ENCODE data around the gene EHD4. TPM values are rescaled to one million over a fixed set of nuclear protein-coding genes. Genes with fewer than 3 reads are reported as not detected.

Gene EHD4
- polyA plus RNA-seq, 1 of the 3 experiments (the other 2 are of a cell fraction): 17.5 TPM

DNA sequence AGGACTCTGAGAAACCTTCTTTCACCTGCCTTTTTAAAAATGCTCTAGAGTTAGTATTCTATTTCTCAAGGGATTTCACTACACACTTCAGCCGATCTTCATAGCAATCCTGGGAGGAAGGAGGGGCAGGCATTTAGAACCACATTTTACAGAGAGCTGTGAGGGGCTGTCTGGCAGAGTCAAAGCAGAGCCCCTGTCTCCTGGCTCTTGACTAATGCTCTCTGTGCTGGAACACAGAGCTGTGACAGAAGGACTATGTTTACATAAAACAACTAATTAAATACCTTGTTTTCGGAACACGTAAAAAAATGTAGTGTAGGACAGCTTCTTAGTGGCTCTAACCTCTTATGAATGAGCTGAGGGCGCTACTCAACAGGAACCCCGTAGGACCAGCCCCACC is 70.9 kb downstream of the EHD4 start:
- no peak overlapping the region for H3K4me3 ChIP-seq (ENCODE audit: low read depth in 2 of 2, low read length in 1 of 2)
- no peak overlapping the region for H2AFZ ChIP-seq (ENCODE audit: low read depth)
- CTCF ChIA-PET: interaction anchor here (1.5 to 5.9 kb wide), 5 partner anchors 8 to 298 kb away, joined by 4 to 77 read pairs (median 52); partner anchors contain the start of genes MAPKBP1 and SPTBN5
- no peaks in the 10 kb centered on the region for H3K27me3 ChIP-seq (ENCODE audit: insufficient read depth)
- WGBS (ENCODE audit: low lambda C conversion rate): 94% methylated on average over 5 of the region's 5 CpGs
- no peak for TF ChIP-seq EZH2phosphoT487 (IDR thresholded peaks at IDR 0.05; ENCODE audit: borderline replicate concordance, low read depth)
- TF ChIP-seq TAF1 (IDR thresholded peaks at IDR 0.05; ENCODE audit: borderline replicate concordance, low read depth, low read length): no peak
- no peak for TF ChIP-seq EP300 (IDR thresholded peaks at IDR 0.05; ENCODE audit: borderline replicate concordance in 1 of 2, low read depth in 1 of 2, low read length in 1 of 2)
- no peak for TF ChIP-seq TEAD4 (IDR thresholded peaks at IDR 0.05; ENCODE audit: borderline replicate concordance, insufficient read depth)
- TF ChIP-seq, protein P1, sequence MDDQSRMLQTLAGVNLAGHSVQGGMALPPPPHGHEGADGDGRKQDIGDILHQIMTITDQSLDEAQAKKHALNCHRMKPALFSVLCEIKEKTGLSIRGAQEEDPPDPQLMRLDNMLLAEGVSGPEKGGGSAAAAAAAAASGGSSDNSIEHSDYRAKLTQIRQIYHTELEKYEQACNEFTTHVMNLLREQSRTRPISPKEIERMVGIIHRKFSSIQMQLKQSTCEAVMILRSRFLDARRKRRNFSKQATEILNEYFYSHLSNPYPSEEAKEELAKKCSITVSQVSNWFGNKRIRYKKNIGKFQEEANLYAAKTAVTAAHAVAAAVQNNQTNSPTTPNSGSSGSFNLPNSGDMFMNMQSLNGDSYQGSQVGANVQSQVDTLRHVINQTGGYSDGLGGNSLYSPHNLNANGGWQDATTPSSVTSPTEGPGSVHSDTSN (IDR thresholded peaks at IDR 0.05): no peak
- TF ChIP-seq GABPA (IDR thresholded peaks at IDR 0.05; ENCODE audit: low read depth): no peak
- no peak for TF ChIP-seq RFX5 (IDR thresholded peaks at IDR 0.05; ENCODE audit: low read length)
- no peak overlapping the region for H3K4me2 ChIP-seq
- POLR2A ChIA-PET: no interaction called here
- no peaks in the 10 kb centered on the region for H3K79me2 ChIP-seq (ENCODE audit: insufficient read depth)
- H3K9me2 ChIP-seq: no peaks in the 10 kb centered on the region
- no peak for DNase-seq
- H4K20me1 ChIP-seq (ENCODE audit: insufficient read depth): no peaks in the 10 kb centered on the region
- peaks cover 0 to 19% of the 10 kb centered on the region in 2 experiments; a peak in 1 of 4 replicates for H3K4me1 ChIP-seq (ENCODE audit: control insufficient read depth in 1 of 2, insufficient read depth in 2 of 2, low read depth in 1 of 2, low read length in 1 of 2)
- H3K36me3 ChIP-seq (replicated peaks in 1 of 2; ENCODE audit: control insufficient read depth in 1 of 2, insufficient read depth in 2 of 2, low read length in 1 of 2): peaks cover 12 to 14% of the 10 kb centered on the region in 2 experiments
- no peaks in the 10 kb centered on the region for H3K9me3 ChIP-seq
- H3K27ac ChIP-seq (ENCODE audit: low read depth in 2 of 2, low read length in 1 of 2): no peak overlapping the region
- peaks cover 11% of the 10 kb centered on the region for H3F3A ChIP-seq (replicated peaks; ENCODE audit: insufficient read depth)
- H3K9ac ChIP-seq: no peak overlapping the region

DNA sequence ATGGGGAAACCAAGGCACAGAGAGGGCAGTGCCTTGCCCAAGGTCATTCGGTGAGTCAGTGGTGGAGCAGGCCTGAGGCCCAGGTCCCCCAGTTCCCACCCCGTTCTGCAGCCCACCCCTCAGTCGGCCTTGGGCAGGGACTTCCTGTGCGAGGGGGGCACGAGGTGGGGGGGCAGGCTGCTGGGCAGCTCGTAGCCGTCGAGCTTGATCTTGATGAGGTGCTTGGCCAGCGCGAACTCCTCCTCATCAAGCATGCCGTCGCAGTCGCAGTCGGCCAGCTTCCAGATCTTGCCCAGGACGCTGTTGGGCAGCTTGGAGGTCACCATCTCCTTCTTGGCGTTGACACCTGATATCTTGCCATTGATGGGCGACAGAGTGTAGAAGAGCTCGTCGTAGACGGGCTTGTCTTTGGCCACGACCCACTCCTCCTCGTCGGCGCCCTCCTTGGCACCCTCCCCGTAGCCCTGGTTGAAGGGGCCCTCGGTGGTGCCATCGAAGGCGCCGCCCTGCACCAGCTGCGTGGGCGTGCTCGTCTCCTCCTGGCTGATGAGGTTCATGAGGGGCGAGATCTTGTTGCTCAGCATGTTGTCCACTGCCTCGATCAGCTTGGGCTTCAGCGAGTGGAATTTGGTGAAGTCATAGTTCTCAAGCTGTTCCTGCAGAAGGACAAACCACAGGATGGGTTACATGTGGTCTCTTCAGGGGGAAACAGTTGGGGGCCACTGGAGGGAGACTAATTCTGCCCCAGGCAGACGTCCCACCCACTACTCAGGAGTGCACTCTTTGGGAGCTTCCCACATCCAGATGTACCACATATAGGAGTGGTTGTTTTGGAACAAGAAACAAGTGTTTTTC is 71.6 kb downstream of the EHD4 start:
- peaks cover 11% of the 10 kb centered on the region for H3F3A ChIP-seq (replicated peaks; ENCODE audit: insufficient read depth)
- H3K4me3 ChIP-seq (ENCODE audit: low read depth in 2 of 2, low read length in 1 of 2): no peak overlapping the region
- peaks cover 9 to 12% of the 10 kb centered on the region in 2 experiments for H3K36me3 ChIP-seq (replicated peaks in 1 of 2; ENCODE audit: control insufficient read depth in 1 of 2, insufficient read depth in 2 of 2, low read length in 1 of 2)
- H3K9ac ChIP-seq: no peak overlapping the region
- no peaks in the 10 kb centered on the region for H4K20me1 ChIP-seq (ENCODE audit: insufficient read depth)
- H3K9me3 ChIP-seq: no peaks in the 10 kb centered on the region
- no peak overlapping the region for H2AFZ ChIP-seq (ENCODE audit: low read depth)
- no peak overlapping the region for H3K4me2 ChIP-seq
- ChIA-PET POLR2A (no interaction called here), CTCF (interaction anchor here (0.7 to 5.9 kb wide), 7 partner anchors 8 to 416 kb away, joined by 3 to 77 read pairs (median 5); partner anchors contain the start of genes MAPKBP1 and SPTBN5)
- no peaks in the 10 kb centered on the region for H3K79me2 ChIP-seq (ENCODE audit: insufficient read depth)
- 96% methylated on average over 30 of the region's 36 CpGs for WGBS (ENCODE audit: low lambda C conversion rate)
- H3K4me1 ChIP-seq (ENCODE audit: control insufficient read depth in 1 of 2, insufficient read depth in 2 of 2, low read depth in 1 of 2, low read length in 1 of 2): peaks cover 0 to 19% of the 10 kb centered on the region in 2 experiments; a peak in 1 of 4 replicates
- no peak for DNase-seq
- no peak for TF ChIP-seq NRF1 (IDR thresholded peaks at IDR 0.05; ENCODE audit: low read depth, low read length)
- TF ChIP-seq TEAD4 (IDR thresholded peaks at IDR 0.05; ENCODE audit: borderline replicate concordance, insufficient read depth): no peak
- no peak for TF ChIP-seq EP300 (IDR thresholded peaks at IDR 0.05; ENCODE audit: borderline replicate concordance in 1 of 2, low read depth in 1 of 2, low read length in 1 of 2)
- no peak for TF ChIP-seq TCF12 (IDR thresholded peaks at IDR 0.05)
- no peak for TF ChIP-seq RAD21 (IDR thresholded peaks at IDR 0.05; ENCODE audit: low read length)
- TF ChIP-seq ELF1 (IDR thresholded peaks at IDR 0.05): no peak
- no peak for TF ChIP-seq GATA2 (CRISPR knock-in tag; IDR thresholded peaks at IDR 0.05)
- no peak for TF ChIP-seq TAF1 (IDR thresholded peaks at IDR 0.05; ENCODE audit: borderline replicate concordance, low read depth, low read length)
- no peak for TF ChIP-seq MXI1 (IDR thresholded peaks at IDR 0.05; ENCODE audit: low read depth, low read length)
- no peaks in the 10 kb centered on the region for H3K9me2 ChIP-seq
- H3K27ac ChIP-seq (ENCODE audit: low read depth in 2 of 2, low read length in 1 of 2): no peak overlapping the region; a peak in 1 of 4 replicates
- H3K27me3 ChIP-seq (ENCODE audit: insufficient read depth): no peaks in the 10 kb centered on the region

All from SK-N-SH (cell line).